ENCODE data around the gene RNF144A.

GRCh38 chr2:6893876-6894482, 23.2 kb upstream of the RNF144A start:
- TF ChIP-seq CTCF (IDR thresholded peaks at IDR 0.05 in 8 of 11, conservative IDR thresholded peaks at IDR 0.05 in 3 of 11) (no peak), POLR2AphosphoS5 (IDR thresholded peaks at IDR 0.05) (no peak)
